ENCODE results near the gene JAK1. TPM values are rescaled to one million over a fixed set of nuclear protein-coding genes. Genes with fewer than 3 reads are reported as not detected.

JAK1 gene
- total RNA-seq, 4 donors from 2014 or later = 112 to 158 (median 135) TPM

DNA sequence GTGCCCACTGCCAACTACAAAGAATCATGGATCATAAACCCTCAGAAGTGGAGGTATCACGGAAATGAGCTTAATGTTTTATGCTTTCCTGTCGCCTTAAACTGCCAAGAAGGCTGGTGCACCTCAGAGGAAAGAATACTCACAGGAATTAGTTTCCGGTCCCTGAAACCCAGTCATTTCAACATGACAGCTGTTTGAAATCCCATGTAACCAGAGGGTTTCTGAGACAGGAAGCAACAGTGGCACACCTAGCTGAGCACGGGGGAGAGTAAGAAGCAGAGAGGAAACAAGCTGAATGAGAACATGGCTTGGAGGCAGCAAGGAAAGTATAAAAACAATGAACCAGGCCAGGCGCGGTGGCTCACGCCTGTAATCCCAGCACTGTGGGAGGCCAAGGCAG, 3.9 kb downstream of the JAK1 start:
- intact Hi-C loops (cut with DNase I) = loop anchor here (10.0 kb wide), 1 partner anchor 218 kb away; the partner anchor contains the start of gene RAVER2
- DNase-seq (ENCODE audit: extremely low spot score) = no peak
- Histone ChIP-seq H3K4me1 (peaks cover 37 to 62% (median 51%) of the 10 kb centered on the region in 4 donors), H3K27me3 (no peaks in the 10 kb centered on the region), H3K4me3 (no peak overlapping the region), H3K27ac (replicated peaks in 1 of 4) (no peak overlapping the region), H3K9me3 (no peaks in the 10 kb centered on the region), H3K36me3 (no peaks in the 10 kb centered on the region)
- 67% methylated on average over 7 of the region's 7 CpGs for WGBS
- no peak for TF ChIP-seq EP300 (IDR thresholded peaks at IDR 0.05)
- TF ChIP-seq POLR2AphosphoS5 (IDR thresholded peaks at IDR 0.05) = no peak
- TF ChIP-seq POLR2A (IDR thresholded peaks at IDR 0.05; ENCODE audit: low read depth) = no peak
- TF ChIP-seq, protein P1, sequence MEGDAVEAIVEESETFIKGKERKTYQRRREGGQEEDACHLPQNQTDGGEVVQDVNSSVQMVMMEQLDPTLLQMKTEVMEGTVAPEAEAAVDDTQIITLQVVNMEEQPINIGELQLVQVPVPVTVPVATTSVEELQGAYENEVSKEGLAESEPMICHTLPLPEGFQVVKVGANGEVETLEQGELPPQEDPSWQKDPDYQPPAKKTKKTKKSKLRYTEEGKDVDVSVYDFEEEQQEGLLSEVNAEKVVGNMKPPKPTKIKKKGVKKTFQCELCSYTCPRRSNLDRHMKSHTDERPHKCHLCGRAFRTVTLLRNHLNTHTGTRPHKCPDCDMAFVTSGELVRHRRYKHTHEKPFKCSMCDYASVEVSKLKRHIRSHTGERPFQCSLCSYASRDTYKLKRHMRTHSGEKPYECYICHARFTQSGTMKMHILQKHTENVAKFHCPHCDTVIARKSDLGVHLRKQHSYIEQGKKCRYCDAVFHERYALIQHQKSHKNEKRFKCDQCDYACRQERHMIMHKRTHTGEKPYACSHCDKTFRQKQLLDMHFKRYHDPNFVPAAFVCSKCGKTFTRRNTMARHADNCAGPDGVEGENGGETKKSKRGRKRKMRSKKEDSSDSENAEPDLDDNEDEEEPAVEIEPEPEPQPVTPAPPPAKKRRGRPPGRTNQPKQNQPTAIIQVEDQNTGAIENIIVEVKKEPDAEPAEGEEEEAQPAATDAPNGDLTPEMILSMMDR (IDR thresholded peaks at IDR 0.05) = no peak

DNA sequence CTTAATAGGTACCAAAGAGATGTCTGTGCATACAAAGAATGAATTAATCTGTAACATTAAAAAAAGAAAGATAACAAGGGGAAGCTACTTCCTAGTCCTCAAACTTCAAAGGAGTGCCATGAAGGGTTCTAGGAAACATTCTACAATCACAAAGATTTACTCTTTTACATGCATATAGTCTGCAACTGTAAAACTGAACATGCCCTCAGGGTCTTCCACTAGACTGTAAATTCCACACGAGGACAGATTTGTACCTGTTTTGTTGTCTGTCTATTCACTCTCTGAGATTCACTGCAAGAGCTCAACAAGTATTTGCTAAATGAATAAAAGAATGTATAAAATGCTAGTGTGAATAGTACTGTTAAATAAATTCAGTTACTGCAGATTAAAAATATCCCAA, 4.4 kb downstream of the JAK1 start:
- 48% methylated on average over 1 of the region's 1 CpG for WGBS
- Histone ChIP-seq H3K27ac (replicated peaks in 1 of 4) (no peak overlapping the region), H3K27me3 (no peaks in the 10 kb centered on the region), H3K4me1 (peaks cover 38 to 63% (median 51%) of the 10 kb centered on the region in 4 donors), H3K4me3 (no peak overlapping the region), H3K36me3 (no peaks in the 10 kb centered on the region), H3K9me3 (no peaks in the 10 kb centered on the region)
- intact Hi-C loops (cut with DNase I) = loop anchor here (10.0 kb wide), 1 partner anchor 217 kb away; the partner anchor contains the start of gene RAVER2
- no peak for DNase-seq (ENCODE audit: extremely low spot score)
- TF ChIP-seq EP300 (IDR thresholded peaks at IDR 0.05) (no peak), POLR2A (IDR thresholded peaks at IDR 0.05; ENCODE audit: low read depth) (no peak), POLR2AphosphoS5 (IDR thresholded peaks at IDR 0.05) (no peak)

DNA sequence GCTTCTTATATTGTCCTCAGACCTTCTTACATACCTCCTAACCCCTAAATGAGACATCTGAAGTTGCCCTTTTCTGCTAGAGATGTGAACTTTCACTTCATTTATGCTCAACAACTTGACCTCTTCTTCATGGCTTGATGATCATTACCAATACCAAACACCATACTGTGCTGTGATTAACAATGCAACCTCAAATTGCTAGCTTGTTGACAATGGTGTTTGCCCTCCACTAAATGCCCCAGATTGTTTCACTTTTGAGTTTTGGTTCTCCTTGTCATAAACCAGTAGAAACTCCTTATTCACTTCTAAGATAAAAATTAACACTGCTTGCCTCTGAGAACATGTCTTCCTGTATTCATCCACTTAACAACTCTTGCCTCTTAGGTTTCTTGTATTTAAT, 5.6 kb downstream of the JAK1 start:
- Histone ChIP-seq H3K27ac (replicated peaks in 1 of 4) (no peak overlapping the region), H3K4me3 (no peak overlapping the region), H3K9me3 (no peaks in the 10 kb centered on the region), H3K4me1 (peaks cover 47 to 73% (median 60%) of the 10 kb centered on the region in 4 donors), H3K36me3 (no peaks in the 10 kb centered on the region), H3K27me3 (no peaks in the 10 kb centered on the region)
- no peak for TF ChIP-seq EP300 (IDR thresholded peaks at IDR 0.05)
- TF ChIP-seq POLR2A (IDR thresholded peaks at IDR 0.05; ENCODE audit: low read depth) = no peak
- TF ChIP-seq, protein P1 (IDR thresholded peaks at IDR 0.05) = no peak
- TF ChIP-seq POLR2AphosphoS5 (IDR thresholded peaks at IDR 0.05) = no peak
- no peak for DNase-seq (ENCODE audit: extremely low spot score)
- intact Hi-C loops (cut with DNase I) = loop anchor here (10.0 kb wide), 1 partner anchor 216 kb away; the partner anchor contains the start of gene RAVER2

DNA sequence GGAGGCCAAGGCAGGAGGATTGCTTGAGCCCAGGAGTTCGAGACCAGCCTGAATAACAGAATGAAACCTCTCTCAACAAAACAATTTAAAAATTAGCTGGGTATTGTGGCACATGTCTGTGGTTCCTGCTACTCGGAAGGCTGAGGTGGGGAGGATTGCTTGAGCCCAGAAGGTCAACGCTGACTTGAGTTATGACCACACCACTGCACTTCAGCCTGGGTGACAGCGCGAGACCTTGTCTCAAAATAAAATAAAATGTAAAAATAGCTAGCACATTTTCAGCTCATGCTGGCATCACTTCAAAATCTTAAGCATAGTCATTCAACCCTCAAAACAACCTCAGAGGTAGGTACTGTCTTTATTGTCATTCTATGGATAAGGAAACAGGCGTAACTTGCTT, 6.4 kb downstream of the JAK1 start:
- Histone ChIP-seq H3K4me3 (no peak overlapping the region), H3K36me3 (no peaks in the 10 kb centered on the region), H3K27ac (replicated peaks in 1 of 4) (no peak overlapping the region), H3K9me3 (no peaks in the 10 kb centered on the region), H3K4me1 (peaks cover 53 to 78% (median 63%) of the 10 kb centered on the region in 4 donors), H3K27me3 (no peaks in the 10 kb centered on the region)
- 90% methylated on average over 6 of the region's 6 CpGs for WGBS
- intact Hi-C loops (cut with DNase I) = loop anchor here (10.0 kb wide), 1 partner anchor 215 kb away; the partner anchor contains the start of gene RAVER2
- DNase-seq (ENCODE audit: extremely low spot score) = no peak
- TF ChIP-seq POLR2A (IDR thresholded peaks at IDR 0.05; ENCODE audit: low read depth) = no peak

DNA sequence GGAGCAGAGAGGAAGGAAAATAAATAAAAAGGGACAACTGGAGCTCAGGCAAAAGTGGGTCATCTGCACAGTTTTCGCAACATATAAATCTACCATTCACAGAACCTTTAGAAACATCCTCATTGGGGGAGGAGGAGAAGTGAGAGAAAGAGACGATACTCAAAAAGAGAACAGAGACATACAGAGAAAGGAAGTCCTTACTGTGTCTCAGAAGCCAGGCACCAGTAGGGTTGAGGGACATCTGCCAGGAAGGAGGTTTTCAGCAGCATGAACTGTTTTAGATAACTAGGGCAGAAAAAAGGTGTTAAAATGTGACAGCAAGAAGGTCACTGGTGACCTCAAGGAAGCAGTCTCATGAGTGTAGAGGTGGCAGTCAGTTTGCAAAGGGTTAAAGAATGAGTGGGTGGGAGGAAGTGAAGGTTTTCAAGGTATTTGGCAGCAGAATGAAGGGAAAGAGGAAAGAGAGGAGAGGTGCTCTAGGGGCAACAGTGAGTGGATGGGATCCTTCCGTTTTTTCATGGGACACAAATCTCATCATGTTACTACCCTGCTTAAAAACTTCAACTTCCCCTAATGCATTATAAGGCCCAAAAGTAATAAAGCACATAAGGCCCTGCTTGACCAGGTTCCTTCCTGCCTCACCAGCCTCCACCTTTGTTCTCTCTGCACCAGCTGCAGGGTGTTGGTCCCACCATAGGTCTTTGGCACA, 9.5 kb downstream of the JAK1 start:
- intact Hi-C loops (cut with DNase I) = no loop called here
- no peak overlapping the region for H3K4me3 ChIP-seq
- WGBS = 68% methylated on average over 3 of the region's 3 CpGs

More for the DNA sequence above, 9.5 kb downstream of the JAK1 start:
- H3K27ac ChIP-seq (replicated peaks in 1 of 4) = no peak overlapping the region
- no peaks in the 10 kb centered on the region for H3K36me3 ChIP-seq
- DNase-seq (ENCODE audit: extremely low spot score) = no peak
- TF ChIP-seq EP300 (IDR thresholded peaks at IDR 0.05) = no peak
- no peak for TF ChIP-seq POLR2AphosphoS5 (IDR thresholded peaks at IDR 0.05)
- no peak for TF ChIP-seq POLR2A (IDR thresholded peaks at IDR 0.05; ENCODE audit: low read depth)
- TF ChIP-seq, protein P1 (IDR thresholded peaks at IDR 0.05) = no peak
- H3K4me1 ChIP-seq = peaks cover 45 to 69% (median 49%) of the 10 kb centered on the region in 4 donors
- no peaks in the 10 kb centered on the region for H3K27me3 ChIP-seq
- H3K9me3 ChIP-seq = no peaks in the 10 kb centered on the region

Data from esophagus muscularis mucosa (tissue), 4 donors.